GM12878 (cell line): ENCODE data around the gene STRIP2. TPM values are rescaled to one million over a fixed set of nuclear protein-coding genes. Genes with fewer than 3 reads are reported as not detected.
"Not testable (repeated sequence)": the region's sequence is repeated elsewhere in the genome, so short reads cannot be mapped to it uniquely, and the experiment has no call there.

Experiments used
- ATAC-seq: fragments of 200-7000 bp; cut with Tn5 transposase; 3 replicates; pipeline ENCODE4 v1.9.1; 2020; ENCODE audit warnings: mild to moderate bottlenecking, moderate library complexity
- BruUV-seq: library from RNA; stranded (reverse); fragments of 400-500 nt; replicated peaks from 2 replicates; lab custom pipeline; 2021; lab: Mats Ljungman, UMichigan
- CTCF ChIA-PET: fragments of 300-600 bp; sonication (Branson Sonifier 250); formaldehyde crosslinking; extraction: SDS; loops from one replicate; lab custom pipeline; 2021; ENCODE audit warnings: inconsistent platforms; lab: Yijun Ruan, JAX
- POLR2A ChIA-PET: fragments of 350-600 bp; formaldehyde crosslinking; extraction: SDS; loops from one replicate; lab custom pipeline; 2021; ENCODE audit warnings: inconsistent platforms; lab: Charles Lee
- RAD21 ChIA-PET: fragments of 300-600 bp; sonication (Branson Sonifier 250); formaldehyde crosslinking; loops from one replicate; lab custom pipeline; 2023; ENCODE audit warnings: antibody characterized with exemption; ENCODE audit not compliant: unreplicated experiment; lab: Charles Lee
- SMC1A ChIA-PET: fragments of 300-600 bp; sonication (Branson Sonifier 250); formaldehyde crosslinking; loops from one replicate; lab custom pipeline; 2023; ENCODE audit not compliant: unreplicated experiment, uncharacterized antibody; lab: Charles Lee
- DNase-seq: peaks from one replicate; pipeline ENCODE4 v3.0.0-alpha.2; 2011; ENCODE audit warnings: low read depth, low spot score
- FAIRE-seq: peaks from 3 replicates; lab custom pipeline; 2011; peaks lifted over from hg19 to GRCh38; lab: Jason Lieb, UNC
- H2AFZ ChIP-seq: 2 replicates; pipeline ENCODE4 v1.6.0; 2011; ENCODE audit warnings: low read depth, low read length, control low read depth; ENCODE audit not compliant: control insufficient read depth
- H3K27ac ChIP-seq: 2 replicates; pipeline ENCODE4 v1.5.1; 2011; ENCODE audit warnings: control low read depth; ENCODE audit not compliant: control insufficient read depth, insufficient read depth
- H3K27me3 ChIP-seq, 2 experiments: replicated peaks in 1 of 2; 2 replicates each; pipeline versions ENCODE4 v1.6.0 to v1.6.1; 2011; ENCODE audit warnings: low read length in 1 of 2; ENCODE audit not compliant: control insufficient read depth in 2 of 2, insufficient read depth in 2 of 2
- H3K36me3 ChIP-seq, 2 experiments: 2 replicates each; pipeline ENCODE4 v1.5.1; 2011; ENCODE audit warnings: low read length in 1 of 2; ENCODE audit not compliant: control insufficient read depth in 2 of 2, insufficient read depth in 2 of 2
- H3K4me1 ChIP-seq: 2 replicates; pipeline ENCODE4 v1.6.1; 2011; ENCODE audit warnings: mild to moderate bottlenecking, low read length, moderate library complexity, mixed read lengths; ENCODE audit not compliant: control insufficient read depth, insufficient read depth
- H3K4me2 ChIP-seq: 2 replicates; pipeline ENCODE4 v1.6.0; 2011; ENCODE audit warnings: control low read depth; ENCODE audit not compliant: control insufficient read depth, insufficient read depth
- H3K4me3 ChIP-seq: fragments of 200-600 bp; sonication (generic); 2 replicates; pipeline ENCODE4 v1.5.1; 2016
- H3K79me2 ChIP-seq: 2 replicates; pipeline ENCODE4 v1.6.0; 2011; ENCODE audit warnings: low read length; ENCODE audit not compliant: control insufficient read depth, insufficient read depth
- H3K9ac ChIP-seq: 2 replicates; pipeline ENCODE4 v1.8.0; 2011; ENCODE audit warnings: low read length, control low read depth, mixed read lengths; ENCODE audit not compliant: control insufficient read depth, insufficient read depth
- H3K9me3 ChIP-seq: replicated peaks from 3 replicates; pipeline ENCODE4 v1.5.1; 2011; ENCODE audit warnings: mild to moderate bottlenecking, low read length; ENCODE audit not compliant: control insufficient read depth, insufficient read depth
- H4K20me1 ChIP-seq: 2 replicates; pipeline ENCODE4 v1.6.0; 2011; ENCODE audit not compliant: control insufficient read depth, insufficient read depth
- CEBPZ ChIP-seq: fragments of 150-350 bp; IDR thresholded peaks from 2 replicates; pipeline ENCODE4 v1.6.1; 2016; ENCODE audit warnings: low read depth, low read length
- PAX8 ChIP-seq: fragments of 450-650 bp; IDR thresholded peaks from 2 replicates; pipeline ENCODE4 v1.6.1; 2017; ENCODE audit warnings: mild to moderate bottlenecking, moderate library complexity
- SMAD1 ChIP-seq: fragments of 450-650 bp; IDR thresholded peaks from 2 replicates; pipeline ENCODE4 v1.6.1; 2018; ENCODE audit warnings: mild to moderate bottlenecking, low read depth; ENCODE audit not compliant: partially characterized antibody
- SRF ChIP-seq, 2 experiments: IDR thresholded peaks; 2 replicates each; pipeline ENCODE4 v1.6.1; 2011; ENCODE audit warnings: low read depth in 2 of 2, low read length in 2 of 2, mild to moderate bottlenecking in 1 of 2, moderate library complexity in 1 of 2
- ZZZ3 ChIP-seq: IDR thresholded peaks from 2 replicates; pipeline ENCODE4 v1.6.1; 2011; ENCODE audit warnings: low read depth; ENCODE audit not compliant: control insufficient read depth, insufficient read length
- WGBS: methylation state at CpG from one replicate; pipeline ENCODE4 v1.1.6; 2016; ENCODE audit warnings: low lambda C conversion rate; ENCODE audit not compliant: insufficient replicate concordance, insufficient coverage; ENCODE audit errors: missing lambda C conversion rate; 5-methylcytosine and 5-hydroxymethylcytosine counted together
- in situ Hi-C: fragments of 300-500 bp; cut with MboI; formaldehyde crosslinking; loops from 9 replicates; pipeline ENCODE4 v1.14.3; 2018; ENCODE audit warnings: mixed read lengths
- intact Hi-C: fragments of 100-400 bp; cut with micrococcal nuclease; formaldehyde crosslinking; loops from one replicate; pipeline ENCODE4 v1.14.2; 2022; ENCODE audit not compliant: unreplicated experiment
- polyA plus RNA-seq, 11 experiments: library from polyadenylated mRNA; depleted of rRNA in 4 of 11; unstranded in 6 of 11; stranded (reverse) in 5 of 11; fragments of >200 nt; fragmentation: Nextera tagmentation in 4 of 11; fragmentation: Illumina TruSeq in 1 of 11; extraction: Ambion mirVana in 4 of 11; extraction: Trizol in 1 of 11; gene quantifications; 1 replicate in 1 of 11; 2 replicates in 10 of 11; pipeline versions ENCODE4 v1.2.1 to v1.2.3, GENCODE V29; 2011 to 2016; ENCODE audit warnings: inconsistent platforms in 2 of 11, missing spikeins in 2 of 11, low read depth in 1 of 11
- total RNA-seq, 4 experiments: library from RNA; depleted of rRNA in 3 of 4; stranded (reverse); fragments of >200 nt in 3 of 4; fragmentation: Illumina TruSeq in 1 of 4; extraction: Trizol in 1 of 4; gene quantifications; 2 replicates each; pipeline versions ENCODE4 v1.2.1 to v1.2.3, GENCODE V29; 2013 to 2021

Gene STRIP2
- total and polyA plus RNA-seq, 10 of the 15 experiments (the other 5 are each of a cell fraction or from before 2014, with no cell fraction given): 0.48 to 5.8 (median 1.8) TPM

- TF ChIP-seq CEBPZ: no peak
- no peak for TF ChIP-seq SMAD1
- TF ChIP-seq SRF (IDR thresholded peaks at IDR 0.05; ENCODE audit: low read depth in 2 of 2, low read length in 2 of 2): no peak
- no peak for TF ChIP-seq ZZZ3
- no peak for TF ChIP-seq PAX8
These were observed 89.7 kb downstream of the STRIP2 start (continued) for GRCh38 chr7:129523924-129524323.

GRCh38 chr7:129524405-129524804, 90.2 kb downstream of the STRIP2 start:
- H4K20me1 ChIP-seq, ATAC-seq, BruUV-seq, intact Hi-C loops, H3K27ac ChIP-seq, FAIRE-seq, H2AFZ ChIP-seq, DNase-seq, in situ Hi-C loops, SMC1A ChIA-PET, H3K4me2 ChIP-seq, H3K79me2 ChIP-seq, RAD21 ChIA-PET, H3K4me1 ChIP-seq, H3K36me3 ChIP-seq, H3K27me3 ChIP-seq, H3K9me3 ChIP-seq, H3K4me3 ChIP-seq, POLR2A ChIA-PET, H3K9ac ChIP-seq: not testable (repeated sequence)
- CTCF ChIA-PET: interaction anchor here (0.8 kb wide), 1 partner anchor 11 kb away, joined by 3 read pairs; no protein-coding TSS in a partner anchor
- 83% methylated on average over 2 of the region's 2 CpGs for WGBS
